Measurements from ENCODE around the gene GPN2. TPM values are rescaled to one million over a fixed set of nuclear protein-coding genes. Genes with fewer than 3 reads are reported as not detected.

Gene GPN2
- total and polyA plus RNA-seq, 9 of the 15 experiments (the other 6 are each of a cell fraction or from before 2014, with no cell fraction given) = 9.9 to 58.8 (median 20.4) TPM

DNA sequence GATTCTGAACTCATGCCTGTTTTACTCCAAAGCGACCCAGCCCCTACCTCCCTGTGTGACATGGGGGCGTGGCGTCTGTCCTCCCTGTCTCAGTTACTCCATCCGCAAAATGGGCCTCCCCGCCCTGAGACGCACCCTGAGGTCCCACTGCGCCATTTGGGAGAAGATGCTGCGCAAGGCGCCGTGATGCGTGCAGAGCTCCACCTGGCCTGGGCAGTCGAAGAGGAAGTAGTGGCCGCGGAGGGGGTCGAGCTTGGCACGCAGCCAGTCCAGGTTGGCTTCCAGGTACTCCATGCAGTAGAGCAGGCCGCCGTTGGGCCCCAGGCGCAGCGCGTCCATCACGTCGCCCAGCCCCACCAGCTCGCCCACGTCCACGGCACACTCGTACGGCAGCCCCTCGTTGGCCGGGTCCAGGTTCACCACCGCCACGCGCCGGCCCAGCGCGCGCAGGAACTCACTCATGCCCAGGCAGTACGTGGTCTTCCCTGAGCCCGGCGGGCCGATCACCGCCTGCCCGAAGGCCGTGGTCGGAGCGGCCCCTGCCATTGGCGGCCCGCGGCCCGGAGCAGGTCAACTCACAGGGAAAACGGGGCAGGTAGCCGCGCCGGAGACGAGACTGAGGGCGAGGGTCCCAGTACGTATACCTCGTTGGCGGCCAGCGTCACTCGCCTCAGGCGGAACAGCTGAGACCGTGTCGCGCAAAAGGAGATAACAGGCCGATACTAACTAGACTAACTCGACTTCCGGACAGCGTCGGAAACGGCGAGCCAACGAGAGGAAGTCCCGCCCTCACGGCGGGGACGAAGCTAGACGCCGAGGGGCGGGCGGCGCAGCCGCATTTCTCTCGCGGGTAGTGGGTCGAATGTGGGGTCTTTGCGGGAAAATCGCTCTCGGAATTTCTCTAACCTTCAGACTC is at the start of gene GPN2 (continued):
- TF ChIP-seq NBN (IDR thresholded peaks at IDR 0.05; ENCODE audit: low read depth) (peak; percentile 48; the same call in 1 of the 2 replicates), RBM15 (IDR thresholded peaks at IDR 0.05; ENCODE audit: insufficient read depth, low read length) (no peak), SMAD3 (CRISPR knock-in tag; conservative IDR thresholded peaks at IDR 0.05) (no peak), RFX1 (IDR thresholded peaks at IDR 0.05) (no peak), ZFP30 (CRISPR knock-in tag; IDR thresholded peaks at IDR 0.05; ENCODE audit: borderline replicate concordance) (no peak), POLR2A (conservative IDR thresholded peaks at IDR 0.05) (peak; percentile 95), BDP1 (IDR thresholded peaks at IDR 0.05; ENCODE audit: insufficient read depth, insufficient read length) (no peak), ZZZ3 (IDR thresholded peaks at IDR 0.05) (no peak), NCOA2 (IDR thresholded peaks at IDR 0.05; ENCODE audit: partially characterized antibody in 2 of 2) (no peak), POLR2B (IDR thresholded peaks at IDR 0.05; ENCODE audit: low read depth, partially characterized antibody) (peak; percentile 92), MCM7 (IDR thresholded peaks at IDR 0.05) (no peak), SRSF3 (IDR thresholded peaks at IDR 0.05; ENCODE audit: insufficient read depth, low read length) (no peak), MBD2 (IDR thresholded peaks at IDR 0.05; ENCODE audit: borderline replicate concordance, low read depth) (peak; percentile 74; the same call in 1 of the 2 replicates), FOXJ3 (CRISPR knock-in tag; IDR thresholded peaks at IDR 0.05) (no peak), EWSR1 (IDR thresholded peaks at IDR 0.05; ENCODE audit: borderline replicate concordance, low read depth, partially characterized antibody) (no peak)
- TF ChIP-seq, protein P1, sequence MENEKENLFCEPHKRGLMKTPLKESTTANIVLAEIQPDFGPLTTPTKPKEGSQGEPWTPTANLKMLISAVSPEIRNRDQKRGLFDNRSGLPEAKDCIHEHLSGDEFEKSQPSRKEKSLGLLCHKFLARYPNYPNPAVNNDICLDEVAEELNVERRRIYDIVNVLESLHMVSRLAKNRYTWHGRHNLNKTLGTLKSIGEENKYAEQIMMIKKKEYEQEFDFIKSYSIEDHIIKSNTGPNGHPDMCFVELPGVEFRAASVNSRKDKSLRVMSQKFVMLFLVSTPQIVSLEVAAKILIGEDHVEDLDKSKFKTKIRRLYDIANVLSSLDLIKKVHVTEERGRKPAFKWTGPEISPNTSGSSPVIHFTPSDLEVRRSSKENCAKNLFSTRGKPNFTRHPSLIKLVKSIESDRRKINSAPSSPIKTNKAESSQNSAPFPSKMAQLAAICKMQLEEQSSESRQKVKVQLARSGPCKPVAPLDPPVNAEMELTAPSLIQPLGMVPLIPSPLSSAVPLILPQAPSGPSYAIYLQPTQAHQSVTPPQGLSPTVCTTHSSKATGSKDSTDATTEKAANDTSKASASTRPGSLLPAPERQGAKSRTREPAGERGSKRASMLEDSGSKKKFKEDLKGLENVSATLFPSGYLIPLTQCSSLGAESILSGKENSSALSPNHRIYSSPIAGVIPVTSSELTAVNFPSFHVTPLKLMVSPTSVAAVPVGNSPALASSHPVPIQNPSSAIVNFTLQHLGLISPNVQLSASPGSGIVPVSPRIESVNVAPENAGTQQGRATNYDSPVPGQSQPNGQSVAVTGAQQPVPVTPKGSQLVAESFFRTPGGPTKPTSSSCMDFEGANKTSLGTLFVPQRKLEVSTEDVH (IDR thresholded peaks at IDR 0.05; ENCODE audit: low read depth, partially characterized antibody) = peak; percentile 91
- TF ChIP-seq, protein P2, sequence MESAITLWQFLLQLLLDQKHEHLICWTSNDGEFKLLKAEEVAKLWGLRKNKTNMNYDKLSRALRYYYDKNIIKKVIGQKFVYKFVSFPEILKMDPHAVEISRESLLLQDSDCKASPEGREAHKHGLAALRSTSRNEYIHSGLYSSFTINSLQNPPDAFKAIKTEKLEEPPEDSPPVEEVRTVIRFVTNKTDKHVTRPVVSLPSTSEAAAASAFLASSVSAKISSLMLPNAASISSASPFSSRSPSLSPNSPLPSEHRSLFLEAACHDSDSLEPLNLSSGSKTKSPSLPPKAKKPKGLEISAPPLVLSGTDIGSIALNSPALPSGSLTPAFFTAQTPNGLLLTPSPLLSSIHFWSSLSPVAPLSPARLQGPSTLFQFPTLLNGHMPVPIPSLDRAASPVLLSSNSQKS (CRISPR knock-in tag; IDR thresholded peaks at IDR 0.05) = no peak
- TF ChIP-seq, protein P3, sequence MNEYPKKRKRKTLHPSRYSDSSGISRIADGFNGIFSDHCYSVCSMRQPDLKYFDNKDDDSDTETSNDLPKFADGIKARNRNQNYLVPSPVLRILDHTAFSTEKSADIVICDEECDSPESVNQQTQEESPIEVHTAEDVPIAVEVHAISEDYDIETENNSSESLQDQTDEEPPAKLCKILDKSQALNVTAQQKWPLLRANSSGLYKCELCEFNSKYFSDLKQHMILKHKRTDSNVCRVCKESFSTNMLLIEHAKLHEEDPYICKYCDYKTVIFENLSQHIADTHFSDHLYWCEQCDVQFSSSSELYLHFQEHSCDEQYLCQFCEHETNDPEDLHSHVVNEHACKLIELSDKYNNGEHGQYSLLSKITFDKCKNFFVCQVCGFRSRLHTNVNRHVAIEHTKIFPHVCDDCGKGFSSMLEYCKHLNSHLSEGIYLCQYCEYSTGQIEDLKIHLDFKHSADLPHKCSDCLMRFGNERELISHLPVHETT (CRISPR knock-in tag; conservative IDR thresholded peaks at IDR 0.05 in 1 of 2, IDR thresholded peaks at IDR 0.05 in 1 of 2) = peak in 1 of 2 experiments; percentile 88; a peak in 2 of 4 replicates
- TF ChIP-seq, protein P4, sequence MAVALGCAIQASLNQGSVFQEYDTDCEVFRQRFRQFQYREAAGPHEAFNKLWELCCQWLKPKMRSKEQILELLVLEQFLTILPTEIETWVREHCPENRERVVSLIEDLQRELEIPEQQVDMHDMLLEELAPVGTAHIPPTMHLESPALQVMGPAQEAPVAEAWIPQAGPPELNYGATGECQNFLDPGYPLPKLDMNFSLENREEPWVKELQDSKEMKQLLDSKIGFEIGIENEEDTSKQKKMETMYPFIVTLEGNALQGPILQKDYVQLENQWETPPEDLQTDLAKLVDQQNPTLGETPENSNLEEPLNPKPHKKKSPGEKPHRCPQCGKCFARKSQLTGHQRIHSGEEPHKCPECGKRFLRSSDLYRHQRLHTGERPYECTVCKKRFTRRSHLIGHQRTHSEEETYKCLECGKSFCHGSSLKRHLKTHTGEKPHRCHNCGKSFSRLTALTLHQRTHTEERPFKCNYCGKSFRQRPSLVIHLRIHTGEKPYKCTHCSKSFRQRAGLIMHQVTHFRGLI (CRISPR knock-in tag; IDR thresholded peaks at IDR 0.05) = no peak
- TF ChIP-seq, protein P5, sequence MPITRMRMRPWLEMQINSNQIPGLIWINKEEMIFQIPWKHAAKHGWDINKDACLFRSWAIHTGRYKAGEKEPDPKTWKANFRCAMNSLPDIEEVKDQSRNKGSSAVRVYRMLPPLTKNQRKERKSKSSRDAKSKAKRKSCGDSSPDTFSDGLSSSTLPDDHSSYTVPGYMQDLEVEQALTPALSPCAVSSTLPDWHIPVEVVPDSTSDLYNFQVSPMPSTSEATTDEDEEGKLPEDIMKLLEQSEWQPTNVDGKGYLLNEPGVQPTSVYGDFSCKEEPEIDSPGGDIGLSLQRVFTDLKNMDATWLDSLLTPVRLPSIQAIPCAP (CRISPR knock-in tag; IDR thresholded peaks at IDR 0.05; ENCODE audit: borderline replicate concordance) = no peak

Data from K562 (cell line).